D721Med (cell line): ENCODE measurements around the gene RFPL4A.
"Not testable (repeated sequence)": the region's sequence is repeated elsewhere in the genome, so short reads cannot be mapped to it uniquely, and the experiment has no call there.

ENCODE experiments used
- DNase-seq: peaks from one replicate; pipeline ENCODE4 v3.0.0; 2011; ENCODE audit warnings: low spot score; ENCODE audit not compliant: insufficient read length
- FAIRE-seq: peaks from 2 replicates; lab custom pipeline; 2011; peaks lifted over from hg19 to GRCh38; lab: Jason Lieb, UNC
- TF ChIP-seq, protein P1 (sequence below): IDR thresholded peaks from 2 replicates; pipeline ENCODE4 v1.5.1; 2012; ENCODE audit warnings: mild to moderate bottlenecking, control low read depth; ENCODE audit not compliant: insufficient read depth; ENCODE audit errors: missing control alignments

RFPL4A gene

DNA sequence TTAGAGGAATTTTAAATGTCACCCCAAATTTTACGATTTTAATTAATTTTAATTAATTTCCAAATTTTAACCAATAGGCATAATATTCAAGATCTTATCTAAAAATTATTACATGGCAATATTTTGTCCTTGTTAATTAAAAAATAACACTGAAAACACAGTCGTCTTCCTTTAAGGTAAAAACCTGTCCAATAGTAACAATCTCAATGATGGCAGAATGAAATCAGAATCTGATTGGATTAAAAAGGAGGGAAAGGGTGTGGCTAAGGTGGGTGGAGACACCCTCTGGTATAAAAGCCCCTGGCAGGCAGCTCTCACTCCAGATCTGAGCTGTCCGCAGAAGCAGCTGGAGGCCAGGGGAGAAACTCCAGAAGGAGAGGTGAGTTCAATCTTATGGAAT, at the start of gene RFPL4A:
Gene RFPL4A, plus strand, starts transcription at position 301 of the 400 bp plus-strand sequence. CDS start 2,704 bp downstream, outside the sequence.
- not testable (repeated sequence) for DNase-seq

GRCh38 chr19:55711719-55712118, 47.2 kb upstream of the RFPL4A start:
- FAIRE-seq: no peak
- DNase-seq: no peak
- TF ChIP-seq, protein P1, sequence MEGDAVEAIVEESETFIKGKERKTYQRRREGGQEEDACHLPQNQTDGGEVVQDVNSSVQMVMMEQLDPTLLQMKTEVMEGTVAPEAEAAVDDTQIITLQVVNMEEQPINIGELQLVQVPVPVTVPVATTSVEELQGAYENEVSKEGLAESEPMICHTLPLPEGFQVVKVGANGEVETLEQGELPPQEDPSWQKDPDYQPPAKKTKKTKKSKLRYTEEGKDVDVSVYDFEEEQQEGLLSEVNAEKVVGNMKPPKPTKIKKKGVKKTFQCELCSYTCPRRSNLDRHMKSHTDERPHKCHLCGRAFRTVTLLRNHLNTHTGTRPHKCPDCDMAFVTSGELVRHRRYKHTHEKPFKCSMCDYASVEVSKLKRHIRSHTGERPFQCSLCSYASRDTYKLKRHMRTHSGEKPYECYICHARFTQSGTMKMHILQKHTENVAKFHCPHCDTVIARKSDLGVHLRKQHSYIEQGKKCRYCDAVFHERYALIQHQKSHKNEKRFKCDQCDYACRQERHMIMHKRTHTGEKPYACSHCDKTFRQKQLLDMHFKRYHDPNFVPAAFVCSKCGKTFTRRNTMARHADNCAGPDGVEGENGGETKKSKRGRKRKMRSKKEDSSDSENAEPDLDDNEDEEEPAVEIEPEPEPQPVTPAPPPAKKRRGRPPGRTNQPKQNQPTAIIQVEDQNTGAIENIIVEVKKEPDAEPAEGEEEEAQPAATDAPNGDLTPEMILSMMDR: no peak

More for the DNA sequence above, at the start of gene RFPL4A:
- not testable (repeated sequence) for FAIRE-seq

GRCh38 chr19:55712804-55713631, 45.9 kb upstream of the RFPL4A start:
- TF ChIP-seq, protein P1: no peak
- DNase-seq (no peak), FAIRE-seq (no peak)

- TF ChIP-seq, protein P1: no peak
- FAIRE-seq: no peak
- no peak for DNase-seq
These were observed 42.4 kb upstream of the RFPL4A start for GRCh38 chr19:55716531-55716930.

GRCh38 chr19:55717251-55717650, 41.6 kb upstream of the RFPL4A start:
- DNase-seq (no peak), FAIRE-seq (no peak)
- TF ChIP-seq, protein P1: no peak

DNA sequence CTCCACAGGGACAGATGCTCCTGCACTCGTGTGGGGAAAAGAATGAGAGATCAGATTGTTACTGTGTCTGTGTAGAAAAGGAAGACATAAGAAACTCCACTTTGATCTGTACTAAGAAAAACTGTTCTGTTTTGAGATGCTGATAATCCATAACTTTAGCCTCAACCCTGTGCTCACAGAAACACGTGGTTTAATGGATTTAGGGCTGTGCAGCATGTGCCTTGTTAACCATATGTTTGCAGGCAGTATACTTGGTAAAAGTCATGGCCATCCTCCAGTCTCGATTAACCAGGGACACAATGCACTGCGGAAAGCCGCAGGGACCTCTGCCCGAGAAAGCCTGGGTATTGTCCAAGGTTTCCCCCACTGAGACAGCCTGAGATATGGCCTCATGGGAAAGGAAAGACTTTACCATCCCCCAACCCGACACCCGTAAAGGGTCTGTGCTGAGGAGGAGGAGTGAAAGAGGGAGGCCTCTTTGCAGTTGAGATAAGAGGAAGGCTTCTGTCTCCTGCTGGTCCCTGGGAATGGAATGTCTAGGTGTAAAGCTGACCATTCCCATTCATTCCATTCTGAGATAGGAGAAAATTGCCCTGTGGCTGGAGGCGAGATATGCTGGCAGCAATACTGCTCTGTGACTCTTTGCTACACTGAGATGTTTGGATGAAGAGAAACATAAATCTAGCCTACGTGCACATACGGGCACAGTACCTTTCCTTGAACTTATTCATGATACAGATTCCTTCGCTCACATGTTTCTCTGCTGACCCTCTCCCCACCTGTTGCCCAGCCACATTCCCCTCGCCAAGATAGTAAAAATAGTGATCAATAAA, 40.8 kb upstream of the RFPL4A start:
- not testable (repeated sequence) for DNase-seq, FAIRE-seq

DNA sequence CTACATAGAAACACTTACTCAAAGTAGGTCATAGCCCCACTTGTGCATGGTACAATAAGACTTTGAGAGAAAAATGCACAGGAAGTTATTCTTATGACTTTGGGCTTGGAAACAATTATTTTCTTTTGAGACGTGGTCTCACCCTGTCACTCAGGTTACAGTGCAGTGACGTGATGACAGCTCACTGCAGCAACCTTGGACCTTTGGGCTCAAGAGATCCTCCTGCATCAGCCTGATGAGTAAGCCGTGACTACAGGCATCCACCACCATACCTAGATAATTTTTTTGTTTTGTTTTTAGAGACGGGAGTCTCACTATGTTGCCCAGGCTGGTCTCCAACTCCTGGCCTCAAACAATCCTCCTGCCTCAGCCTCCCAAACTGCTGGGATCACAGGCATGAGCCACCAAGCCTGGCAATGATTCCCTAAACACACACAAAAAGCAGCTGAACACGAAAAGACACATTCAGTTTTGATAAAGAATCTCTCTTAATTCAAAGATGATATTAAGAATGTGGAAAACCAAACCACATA, 38.6 kb upstream of the RFPL4A start:
- FAIRE-seq (no peak), DNase-seq (no peak)
- TF ChIP-seq, protein P1: no peak
